ENCODE results near the gene AURKB. TPM values are rescaled to one million over a fixed set of nuclear protein-coding genes. Genes with fewer than 3 reads are reported as not detected.

The AURKB gene
- total and polyA plus RNA-seq, 10 of the 15 experiments (the other 5 are each of a cell fraction or from before 2014, with no cell fraction given) = 52.7 to 209 (median 128) TPM

GRCh38 chr17:8244768-8245167, 34.4 kb upstream of the AURKB start:
- peaks cover 2 to 7% of the 10 kb centered on the region in 2 experiments; a peak in 2 of 4 replicates for H3K36me3 ChIP-seq (ENCODE audit: control insufficient read depth in 2 of 2, insufficient read depth in 2 of 2, low read length in 1 of 2)
- SMC1A ChIA-PET (ENCODE audit: uncharacterized antibody, unreplicated experiment) = interaction anchor here (0.8 to 2.0 kb wide), 6 partner anchors 16 to 55 kb away, joined by 3 to 10 read pairs (median 3); partner anchors contain the start of gene SLC25A35
- RAD21 ChIA-PET (ENCODE audit: unreplicated experiment) = interaction anchor here (0.7 to 2.1 kb wide), 4 partner anchors 18 to 56 kb away, joined by 3 to 8 read pairs (median 3); partner anchors contain the start of gene SLC25A35
- peaks cover 2% of the 10 kb centered on the region; the same call in 1 of the 3 replicates for H3K9me3 ChIP-seq (replicated peaks; ENCODE audit: control insufficient read depth, insufficient read depth, low read length)
- no peaks in the 10 kb centered on the region for H4K20me1 ChIP-seq (ENCODE audit: control insufficient read depth, insufficient read depth)
- in situ Hi-C loops (cut with MboI) (no loop called here), intact Hi-C loops (cut with micrococcal nuclease; ENCODE audit: unreplicated experiment) (no loop called here)
- no peak overlapping the region for H3K9ac ChIP-seq (ENCODE audit: control insufficient read depth, insufficient read depth, low read length)
- WGBS (ENCODE audit: insufficient coverage, insufficient replicate concordance, low lambda C conversion rate, missing lambda C conversion rate) = 92% methylated on average over 8 of the region's 8 CpGs
- POLR2A ChIA-PET = interaction anchor here (0.9 to 9.6 kb wide), 2 partner anchors 21 to 126 kb away, joined by 3 to 161 read pairs; no protein-coding TSS in a partner anchor
- ATAC-seq = no peak
- H3K27ac ChIP-seq (ENCODE audit: control insufficient read depth, insufficient read depth) = no peak overlapping the region
- DNase-seq (ENCODE audit: low read depth, low spot score) = no peak
- FAIRE-seq = no peak
- H3K4me2 ChIP-seq (ENCODE audit: control insufficient read depth, insufficient read depth) = no peak overlapping the region
- H3K4me1 ChIP-seq (ENCODE audit: control insufficient read depth, insufficient read depth, low read length) = peaks cover 10% of the 10 kb centered on the region
- H2AFZ ChIP-seq (ENCODE audit: control insufficient read depth, low read depth, low read length) = no peak overlapping the region
- BruUV-seq (replicated peaks) = no TSS peak
- peaks cover 36% of the 10 kb centered on the region for H3K79me2 ChIP-seq (ENCODE audit: control insufficient read depth, insufficient read depth, low read length)
- no peak overlapping the region for H3K4me3 ChIP-seq
- CTCF ChIA-PET = interaction anchor here (2.8 to 6.2 kb wide), 2 partner anchors 22 to 56 kb away, joined by 16 to 56 read pairs; no protein-coding TSS in a partner anchor
- TF ChIP-seq SIX5 (IDR thresholded peaks at IDR 0.05; ENCODE audit: low read depth, low read length, severe bottlenecking) = no peak
- no peak for TF ChIP-seq MEF2A (IDR thresholded peaks at IDR 0.05; ENCODE audit: insufficient read depth, low read depth, low read length)
- TF ChIP-seq ZNF622 (IDR thresholded peaks at IDR 0.05) = no peak
- no peak for TF ChIP-seq ZBTB11 (CRISPR knock-in tag; IDR thresholded peaks at IDR 0.05)
- no peak for TF ChIP-seq CEBPB (IDR thresholded peaks at IDR 0.05; ENCODE audit: borderline replicate concordance in 1 of 2, low read depth in 2 of 2, low read length in 2 of 2)
- no peaks in the 10 kb centered on the region for H3K27me3 ChIP-seq (replicated peaks in 1 of 2; ENCODE audit: control insufficient read depth in 2 of 2, insufficient read depth in 2 of 2, low read length in 1 of 2)

Data from GM12878 (cell line).